Measurements from ENCODE around the gene HAUS3. TPM values are rescaled to one million over a fixed set of nuclear protein-coding genes. Genes with fewer than 3 reads are reported as not detected.

The HAUS3 gene
- total RNA-seq, 1 donor from 2014 or later = 24.4 TPM

- Histone ChIP-seq H3K4me3 (no peak overlapping the region), H3K9ac (no peak overlapping the region), H3K79me2 (ENCODE audit: low read depth) (no peaks in the 10 kb centered on the region), H3F3A (ENCODE audit: low read depth) (no peaks in the 10 kb centered on the region), H2AFZ (replicated peaks) (no peak overlapping the region), H3K9me3 (ENCODE audit: low read depth) (no peaks in the 10 kb centered on the region), H3K27ac (no peak overlapping the region), H3K36me3 (no peaks in the 10 kb centered on the region), H4K20me1 (ENCODE audit: low read depth) (no peaks in the 10 kb centered on the region), H3K4me2 (no peak overlapping the region), H3K4me1 (peaks cover 2% of the 10 kb centered on the region), H3K27me3 (no peaks in the 10 kb centered on the region)
- Mint-ChIP-seq H3K36me3 (no peaks in the 10 kb centered on the region), H3K4me1 (peaks cover 12% of the 10 kb centered on the region), H3K27me3 (ENCODE audit: insufficient read depth, low read depth) (peaks cover 2% of the 10 kb centered on the region), H3K4me3 (no peak overlapping the region), H3K9me3 (no peaks in the 10 kb centered on the region), H3K27ac (no peak overlapping the region)
- no peak for DNase-seq (ENCODE audit: low spot score)
- TF ChIP-seq EZH2 (IDR thresholded peaks at IDR 0.05) = no peak
- TF ChIP-seq EZH2phosphoT487 (IDR thresholded peaks at IDR 0.05) = no peak
- TF ChIP-seq, protein P1, sequence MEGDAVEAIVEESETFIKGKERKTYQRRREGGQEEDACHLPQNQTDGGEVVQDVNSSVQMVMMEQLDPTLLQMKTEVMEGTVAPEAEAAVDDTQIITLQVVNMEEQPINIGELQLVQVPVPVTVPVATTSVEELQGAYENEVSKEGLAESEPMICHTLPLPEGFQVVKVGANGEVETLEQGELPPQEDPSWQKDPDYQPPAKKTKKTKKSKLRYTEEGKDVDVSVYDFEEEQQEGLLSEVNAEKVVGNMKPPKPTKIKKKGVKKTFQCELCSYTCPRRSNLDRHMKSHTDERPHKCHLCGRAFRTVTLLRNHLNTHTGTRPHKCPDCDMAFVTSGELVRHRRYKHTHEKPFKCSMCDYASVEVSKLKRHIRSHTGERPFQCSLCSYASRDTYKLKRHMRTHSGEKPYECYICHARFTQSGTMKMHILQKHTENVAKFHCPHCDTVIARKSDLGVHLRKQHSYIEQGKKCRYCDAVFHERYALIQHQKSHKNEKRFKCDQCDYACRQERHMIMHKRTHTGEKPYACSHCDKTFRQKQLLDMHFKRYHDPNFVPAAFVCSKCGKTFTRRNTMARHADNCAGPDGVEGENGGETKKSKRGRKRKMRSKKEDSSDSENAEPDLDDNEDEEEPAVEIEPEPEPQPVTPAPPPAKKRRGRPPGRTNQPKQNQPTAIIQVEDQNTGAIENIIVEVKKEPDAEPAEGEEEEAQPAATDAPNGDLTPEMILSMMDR (IDR thresholded peaks at IDR 0.05) = no peak
Observed at GRCh38 chr4:2274320-2275043, 32.6 kb upstream of the HAUS3 start.

DNA sequence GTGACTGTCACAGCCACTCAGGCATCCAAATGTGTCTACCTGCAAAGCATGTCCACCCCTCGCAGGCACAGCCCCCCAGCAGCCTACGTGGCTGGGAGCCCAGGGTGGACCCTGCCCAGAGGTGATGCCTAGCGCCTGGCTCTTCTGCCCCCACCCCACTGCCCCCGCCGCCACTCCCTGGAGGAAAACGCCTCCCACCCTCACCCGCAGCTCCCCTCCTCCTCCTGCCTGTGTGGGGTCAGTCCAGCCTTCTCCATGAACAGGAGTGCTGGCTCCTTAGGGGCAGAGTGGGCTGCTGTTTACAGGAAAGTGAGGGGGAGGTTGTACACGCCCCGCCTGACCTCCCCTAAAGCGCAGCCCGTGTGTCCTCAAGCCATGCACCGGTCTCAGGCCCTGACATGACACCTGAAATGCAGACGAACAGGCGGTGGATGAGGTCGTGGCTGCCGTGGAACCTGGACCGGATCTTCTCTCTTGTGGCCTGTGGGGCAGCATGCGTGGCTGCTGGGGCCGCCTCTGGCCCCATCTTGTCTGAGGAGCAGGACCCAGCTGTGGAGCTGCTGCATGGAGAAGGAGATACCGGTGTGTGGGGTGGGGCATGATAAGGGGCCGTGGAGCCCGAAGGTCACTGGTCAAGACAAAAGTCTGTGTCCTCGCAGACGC is 31.9 kb upstream of the HAUS3 start:
- Histone ChIP-seq H3K9ac (no peak overlapping the region), H3K4me3 (no peak overlapping the region), H3K4me2 (no peak overlapping the region), H4K20me1 (ENCODE audit: low read depth) (no peaks in the 10 kb centered on the region), H3K9me3 (ENCODE audit: low read depth) (no peaks in the 10 kb centered on the region), H3K27ac (no peak overlapping the region), H2AFZ (replicated peaks) (no peak overlapping the region), H3K4me1 (peaks cover 9% of the 10 kb centered on the region), H3F3A (ENCODE audit: low read depth) (no peaks in the 10 kb centered on the region), H3K79me2 (ENCODE audit: low read depth) (no peaks in the 10 kb centered on the region), H3K36me3 (no peaks in the 10 kb centered on the region), H3K27me3 (no peaks in the 10 kb centered on the region)
- Mint-ChIP-seq H3K4me3 (no peak overlapping the region), H3K27ac (no peak overlapping the region), H3K4me1 (peaks cover 19% of the 10 kb centered on the region), H3K9me3 (no peaks in the 10 kb centered on the region), H3K27me3 (ENCODE audit: insufficient read depth, low read depth) (peaks cover 2% of the 10 kb centered on the region), H3K36me3 (no peaks in the 10 kb centered on the region)
- DNase-seq (ENCODE audit: low spot score) = no peak
- no peak for TF ChIP-seq EZH2phosphoT487 (IDR thresholded peaks at IDR 0.05)
- no peak for TF ChIP-seq EZH2 (IDR thresholded peaks at IDR 0.05)
- TF ChIP-seq, protein P1 (IDR thresholded peaks at IDR 0.05) = no peak

DNA sequence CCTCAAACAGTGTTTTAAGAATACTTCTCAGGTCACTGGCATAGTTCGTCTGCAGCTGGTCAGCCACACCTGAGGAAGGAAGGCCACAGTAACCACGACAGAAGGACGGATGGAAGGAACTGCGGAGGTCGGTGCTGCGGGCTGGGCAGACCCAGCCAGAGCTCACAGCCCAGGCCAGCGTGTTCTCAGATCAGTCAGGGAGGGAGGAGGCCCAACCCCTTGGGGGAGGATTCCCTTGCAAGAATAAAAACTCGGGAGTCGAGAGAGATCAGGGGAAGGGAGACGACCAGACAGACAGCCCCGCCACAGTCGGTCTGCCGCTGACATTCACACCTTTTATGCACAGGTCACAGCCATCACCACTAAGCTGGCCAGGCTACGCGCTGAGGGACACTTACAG is 31.3 kb upstream of the HAUS3 start:
- Mint-ChIP-seq H3K4me1 (peaks cover 20% of the 10 kb centered on the region), H3K4me3 (no peak overlapping the region), H3K27ac (peak overlapping the region; percentile 81), H3K27me3 (ENCODE audit: insufficient read depth, low read depth) (peaks cover 2% of the 10 kb centered on the region), H3K9me3 (no peaks in the 10 kb centered on the region), H3K36me3 (no peaks in the 10 kb centered on the region)
- Histone ChIP-seq H3K79me2 (ENCODE audit: low read depth) (no peaks in the 10 kb centered on the region), H3K9me3 (ENCODE audit: low read depth) (no peaks in the 10 kb centered on the region), H3K4me3 (no peak overlapping the region), H3K36me3 (no peaks in the 10 kb centered on the region), H3F3A (ENCODE audit: low read depth) (no peaks in the 10 kb centered on the region), H3K27ac (no peak overlapping the region), H4K20me1 (ENCODE audit: low read depth) (no peaks in the 10 kb centered on the region), H2AFZ (replicated peaks) (no peak overlapping the region), H3K9ac (no peak overlapping the region), H3K27me3 (no peaks in the 10 kb centered on the region), H3K4me2 (no peak overlapping the region), H3K4me1 (peaks cover 10% of the 10 kb centered on the region)
- TF ChIP-seq, protein P1 (IDR thresholded peaks at IDR 0.05) = no peak
- TF ChIP-seq EZH2 (IDR thresholded peaks at IDR 0.05) = no peak
- TF ChIP-seq EZH2phosphoT487 (IDR thresholded peaks at IDR 0.05) = no peak
- DNase-seq (ENCODE audit: low spot score) = no peak

Measured in neural progenitor cell (in vitro differentiated cells).